NCI-H146 treated with DMSO at 0.1 percent for 48 hours (cell line): ENCODE data around the gene HTT.

ENCODE experiments used
- DNase-seq: peaks from one replicate; lab custom pipeline; 2025; ENCODE audit not compliant: unreplicated experiment; lab: John Stamatoyannopoulos, UW

HTT gene

GRCh38 chr4:3074078-3074845 is at the start of gene HTT, which contains the start of gene HTT-AS:
Gene HTT (plus strand): TSS chr4:3074681. CDS start chr4:3074826, 145 bp downstream.
Gene HTT-AS (minus strand): TSS chr4:3074538.
- peak; percentile 90 for DNase-seq

DNA sequence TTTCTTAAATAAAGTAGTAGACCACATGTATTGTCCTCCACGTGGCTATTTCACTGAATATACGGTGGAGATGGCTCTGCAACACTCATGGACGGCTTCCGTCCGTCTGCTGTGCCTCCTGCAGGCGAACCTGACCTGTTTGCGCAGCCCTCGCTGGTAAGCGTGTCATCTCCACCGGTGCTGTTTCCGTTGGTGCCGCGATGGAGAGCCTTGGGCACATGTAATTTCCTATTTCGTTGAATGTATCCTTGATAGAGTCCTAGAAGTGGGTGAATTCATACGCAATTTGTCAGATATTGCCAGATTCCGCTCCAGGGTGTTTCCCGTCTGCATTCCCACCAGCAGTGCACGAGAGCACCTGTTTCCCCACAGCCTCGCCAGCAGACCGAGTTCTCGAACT is 48.6 kb upstream of the HTT start:
- no peak for DNase-seq

DNA sequence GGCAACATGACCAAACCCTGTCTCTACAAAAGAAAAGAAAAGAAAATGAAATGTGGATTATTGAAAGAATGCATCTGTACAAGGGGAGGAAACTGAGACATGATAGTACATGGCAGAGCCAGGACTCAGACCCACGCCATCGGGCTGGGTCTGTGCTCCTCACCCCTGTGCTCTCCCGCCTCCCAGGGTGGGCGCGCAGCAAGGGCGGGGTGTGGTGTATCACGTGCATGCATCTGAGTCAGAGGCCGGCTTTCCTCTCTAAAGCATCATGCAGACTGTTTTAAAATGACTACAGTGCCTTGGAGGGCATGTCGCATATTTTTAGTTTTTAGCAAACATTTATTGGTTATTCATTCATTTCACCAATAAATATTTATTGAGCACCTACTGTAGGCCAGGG is 47.9 kb upstream of the HTT start:
- no peak for DNase-seq

GRCh38 chr4:3029464-3029863 is 45.0 kb upstream of the HTT start:
- DNase-seq: no peak

DNA sequence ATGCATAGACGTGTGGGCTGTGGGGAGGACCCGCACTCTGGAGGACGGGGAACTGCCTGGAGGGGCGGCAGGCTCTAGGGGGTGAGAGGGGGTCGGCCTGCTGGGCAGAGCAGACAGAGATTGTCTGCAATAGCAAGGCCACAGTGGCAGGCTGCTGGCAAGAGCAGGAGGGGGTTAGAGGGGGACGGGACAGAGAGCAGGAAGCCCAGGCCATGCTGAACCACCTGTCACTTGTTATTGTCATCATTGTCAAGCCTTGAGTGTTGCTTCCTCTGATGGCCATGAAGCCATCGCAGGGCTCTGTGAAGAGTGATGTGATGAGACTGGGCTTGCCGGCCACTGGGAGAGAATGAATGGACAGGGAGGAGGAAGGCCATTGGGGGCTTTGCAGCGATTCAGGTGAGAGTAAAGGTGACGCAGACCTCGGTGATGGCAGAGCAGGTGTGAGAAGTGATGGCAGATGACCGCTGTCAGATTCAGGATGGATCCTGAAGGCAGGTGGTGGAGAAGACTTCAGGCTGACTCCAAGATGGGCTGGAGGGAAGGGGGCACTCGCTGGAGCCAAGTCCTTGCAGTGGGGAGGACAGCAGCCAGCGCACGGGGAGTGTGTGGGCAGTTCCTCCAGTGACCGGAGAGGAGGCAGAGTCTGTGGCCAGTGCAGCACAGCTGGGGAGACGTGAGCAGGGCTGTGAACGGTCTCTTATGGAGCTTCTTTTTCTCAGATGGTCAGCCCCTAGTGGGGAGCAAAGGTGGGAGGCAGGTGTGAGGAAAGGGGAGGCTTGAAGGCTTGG is 43.7 kb upstream of the HTT start:
- DNase-seq: no peak

GRCh38 chr4:3031357-3032082 is 43.0 kb upstream of the HTT start:
- peak; percentile 33 for DNase-seq

GRCh38 chr4:3034231-3034630 is 40.2 kb upstream of the HTT start:
- no peak for DNase-seq

DNA sequence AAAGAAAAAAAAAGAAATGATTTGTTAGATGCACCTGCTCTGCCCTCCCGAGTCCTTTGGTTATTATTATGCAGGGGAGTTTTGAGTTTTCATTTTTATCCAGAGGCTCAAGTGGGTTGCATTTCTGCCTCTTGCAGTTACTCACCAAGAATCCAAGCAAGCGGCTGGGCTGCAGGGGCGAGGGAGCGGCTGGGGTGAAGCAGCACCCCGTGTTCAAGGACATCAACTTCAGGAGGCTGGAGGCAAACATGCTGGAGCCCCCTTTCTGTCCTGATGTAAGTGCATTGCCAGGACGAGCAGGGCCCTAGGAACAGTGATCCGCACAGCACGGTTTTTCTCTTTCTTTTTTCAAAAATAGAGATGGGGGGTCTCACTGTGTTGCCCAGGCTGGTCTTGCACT is 39.2 kb upstream of the HTT start:
- no peak for DNase-seq

GRCh38 chr4:3035674-3036073 is 38.8 kb upstream of the HTT start:
- DNase-seq: no peak

DNA sequence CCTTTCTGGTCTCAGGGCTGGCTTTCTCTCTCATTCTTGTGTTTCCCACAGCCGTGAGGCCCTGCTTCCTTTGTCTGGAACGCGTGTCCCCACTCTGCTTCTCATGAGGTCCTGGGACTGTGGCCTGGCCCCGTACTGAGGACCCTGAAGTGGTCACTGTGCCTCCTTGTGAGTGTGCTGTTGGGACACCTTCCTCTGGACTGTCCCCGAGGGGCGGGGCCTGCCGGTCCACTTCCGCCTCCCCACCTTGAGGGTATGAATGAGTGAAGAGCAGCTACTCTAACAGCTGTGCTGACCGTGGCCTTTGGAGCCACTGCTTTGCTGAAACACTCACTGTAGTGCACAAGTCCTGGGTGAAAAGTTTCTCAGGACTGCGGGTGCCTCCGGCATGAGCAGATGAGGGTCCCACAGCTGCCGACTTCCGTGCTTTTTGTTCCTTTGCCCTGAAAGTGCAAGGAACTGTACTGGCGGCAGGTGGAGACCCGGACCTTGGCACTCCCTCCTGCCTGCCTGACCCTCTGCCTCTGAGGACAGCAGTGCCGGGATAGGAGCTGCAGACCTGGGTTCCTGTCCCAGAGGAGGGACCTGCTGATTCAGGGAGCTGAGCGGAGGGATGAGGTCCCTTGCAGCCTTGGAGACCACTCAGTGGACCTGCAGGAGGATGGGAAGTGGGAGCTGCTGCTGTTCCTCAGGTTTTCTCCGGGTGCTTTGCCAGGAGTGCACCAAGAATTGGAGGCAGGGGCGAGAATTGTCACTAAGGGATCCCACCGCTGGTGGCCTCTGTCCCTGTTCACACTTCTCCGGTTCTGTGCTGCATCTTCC is 38.1 kb upstream of the HTT start:
- no peak for DNase-seq

DNA sequence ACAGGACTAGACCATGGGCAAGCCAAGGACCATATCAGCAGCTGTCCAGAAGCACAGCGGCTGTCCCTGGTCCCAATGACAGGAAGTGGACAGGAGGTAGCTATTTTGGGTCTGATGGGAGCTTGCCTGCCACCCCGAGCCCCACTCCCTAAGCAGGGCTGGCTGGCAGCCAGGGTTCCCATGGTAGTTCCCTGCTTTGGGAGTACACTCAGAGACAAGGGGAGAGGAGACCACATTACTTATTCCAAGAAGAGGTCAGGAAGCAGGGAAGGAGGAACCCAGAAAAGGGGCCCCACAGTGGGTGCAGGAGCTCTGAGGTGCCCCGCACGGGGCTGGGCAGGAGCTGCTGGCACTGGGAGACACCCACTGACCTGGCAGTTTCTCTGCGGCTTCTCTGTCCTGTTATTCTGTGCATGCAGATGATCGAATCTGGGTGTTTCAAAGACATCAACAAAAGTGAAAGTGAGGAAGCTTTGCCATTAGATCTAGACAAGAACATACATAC is 36.5 kb upstream of the HTT start:
- DNase-seq: no peak

GRCh38 chr4:3039706-3040366 is 34.6 kb upstream of the HTT start:
- DNase-seq: no peak

GRCh38 chr4:3040452-3041191 is 33.9 kb upstream of the HTT start:
- DNase-seq: no peak

DNA sequence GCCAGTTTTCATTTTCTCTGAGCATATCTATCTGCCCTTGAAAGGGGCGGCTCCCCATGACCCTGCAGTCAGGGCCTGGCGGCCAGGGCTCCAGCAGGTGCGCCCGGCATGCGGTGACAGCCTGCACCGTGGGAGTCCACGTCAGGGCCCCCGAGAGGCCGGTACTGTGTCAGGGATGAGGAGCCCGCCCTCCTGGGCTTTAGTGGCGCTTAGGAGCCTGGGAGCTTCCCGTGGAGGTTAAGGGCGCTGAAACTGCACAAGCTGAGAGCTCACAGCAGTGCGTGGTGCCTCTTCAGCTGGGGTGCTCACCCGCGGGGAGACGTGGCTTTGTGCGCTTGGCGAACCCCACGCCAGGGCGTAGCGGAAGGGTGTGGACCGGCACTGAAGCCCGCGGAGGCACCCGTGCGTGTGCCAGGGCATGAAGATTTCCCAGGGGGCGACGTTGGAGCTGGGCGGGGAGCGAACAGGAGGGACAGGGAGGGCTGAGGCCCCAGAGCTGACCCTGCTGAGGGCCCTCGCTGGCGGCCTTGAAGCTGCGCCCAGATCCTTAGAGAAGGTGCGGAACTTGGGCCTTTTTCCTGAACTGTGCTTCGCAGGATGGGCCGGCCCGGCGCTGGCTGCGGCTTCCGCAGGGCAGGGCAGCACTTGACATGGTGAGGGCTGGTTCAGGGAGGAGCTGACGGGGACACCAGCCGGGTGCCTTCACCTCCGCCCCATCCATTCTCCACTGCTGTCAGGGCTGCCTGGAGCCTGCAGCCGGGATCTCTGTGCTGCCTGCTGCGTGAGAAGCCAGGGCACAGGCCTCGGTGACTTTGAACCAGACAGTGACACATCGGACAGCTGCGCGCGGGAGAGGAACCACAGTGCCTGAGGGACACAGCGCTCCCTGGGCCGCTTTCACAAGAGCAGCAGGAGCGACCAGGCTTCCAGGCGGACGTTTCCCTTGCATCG is 33.0 kb upstream of the HTT start:
- peak; percentile 25 for DNase-seq

- no peak for DNase-seq
Observed at GRCh38 chr4:3042226-3042625, 32.3 kb upstream of the HTT start.

DNA sequence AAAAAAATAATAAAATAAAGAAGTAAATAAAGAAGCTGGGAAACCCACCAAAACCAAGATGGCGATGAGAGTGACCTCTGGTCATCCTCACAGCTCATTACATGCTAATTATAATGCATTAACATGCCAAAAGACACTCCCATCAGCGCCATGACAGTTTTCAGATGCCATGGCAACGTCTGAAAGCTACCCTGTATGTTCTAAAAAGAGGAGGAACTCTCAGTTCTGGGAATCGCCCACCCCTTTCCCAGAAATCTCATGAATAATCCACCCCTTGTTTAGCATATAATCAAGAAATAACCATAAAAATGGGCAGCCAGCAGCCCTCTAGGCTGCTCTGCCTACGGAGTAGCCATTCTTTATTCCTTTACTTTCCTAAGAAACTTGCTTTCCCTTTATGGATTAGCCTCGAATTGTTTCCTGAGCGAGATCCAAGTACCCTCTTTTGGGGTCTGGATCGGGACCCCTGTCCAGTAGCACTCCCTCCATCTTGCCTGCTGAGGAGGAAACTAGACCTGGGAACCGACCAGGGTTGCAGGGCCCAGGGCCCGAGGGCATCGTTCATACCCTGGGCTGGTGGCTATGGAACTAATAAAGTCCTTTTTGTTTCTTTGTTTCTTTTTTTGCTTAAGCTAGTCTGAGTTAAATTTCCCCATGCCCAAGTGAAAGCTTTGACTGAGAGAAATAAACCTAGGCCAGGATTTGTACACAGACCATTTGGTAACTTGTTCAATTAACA is 31.0 kb upstream of the HTT start:
- no peak for DNase-seq
